Gastroesophageal sphincter (tissue), 4 donors: ENCODE data around the gene PHPT1. TPM values are rescaled to one million over a fixed set of nuclear protein-coding genes. Genes with fewer than 3 reads are reported as not detected.

Source experiments
- ATAC-seq: fragments of 150-250 bp; one replicate; pipeline ENCODE4 v1.9.1; 2016; ENCODE audit warnings: mild to moderate bottlenecking, moderate library complexity
- H3K27ac ChIP-seq, 4 donors: fragments of 200-600 bp; sonication (generic) in 3 of 4; 1 replicate in 3 of 4; 2 replicates in 1 of 4; pipeline ENCODE4 v1.5.1; 2016 to 2019
- H3K27me3 ChIP-seq: fragments of 200-600 bp; sonication (generic); one replicate; pipeline ENCODE4 v1.5.1; 2019
- H3K36me3 ChIP-seq, 2 donors: fragments of 200-600 bp; sonication (generic); one replicate each; pipeline ENCODE4 v1.5.1; 2019; ENCODE audit warnings: control low read depth in 1 of 2
- H3K4me1 ChIP-seq, 3 donors: fragments of 200-600 bp; sonication (generic); 1 replicate in 2 of 3; 2 replicates in 1 of 3; pipeline ENCODE4 v1.5.1; 2016 to 2019; ENCODE audit warnings: control low read depth in 2 of 3
- H3K4me3 ChIP-seq, 2 donors: fragments of 200-600 bp; sonication (generic); one replicate each; pipeline ENCODE4 v1.5.1; 2019; ENCODE audit warnings: mild to moderate bottlenecking in 1 of 2, moderate library complexity in 1 of 2
- H3K9me3 ChIP-seq, 3 donors: fragments of 200-600 bp; sonication (generic); one replicate each; pipeline ENCODE4 v1.5.1; 2017 to 2019; ENCODE audit warnings: control low read depth in 2 of 3
- CTCF ChIP-seq, 4 experiments: fragments of 200-600 bp in 2 of 4; fragments of 450-650 bp in 2 of 4; sonication (generic) in 1 of 4; IDR thresholded peaks; one replicate each; pipeline ENCODE4 v1.5.1; 2017 to 2019; ENCODE audit warnings: antibody characterized with exemption in 4 of 4, mild to moderate bottlenecking in 2 of 4, moderate library complexity in 2 of 4
- EP300 ChIP-seq: sonication (generic); formaldehyde crosslinking; IDR thresholded peaks from one replicate; pipeline ENCODE4 v1.6.1; 2017; ENCODE audit warnings: antibody characterized with exemption, mild to moderate bottlenecking
- POLR2A ChIP-seq, 2 donors: fragments of 450-650 bp; IDR thresholded peaks; one replicate each; pipeline ENCODE4 v1.6.1; 2017; ENCODE audit warnings: antibody characterized with exemption in 2 of 2, mild to moderate bottlenecking in 2 of 2, moderate library complexity in 1 of 2
- POLR2AphosphoS5 ChIP-seq: sonication (generic); formaldehyde crosslinking; IDR thresholded peaks from one replicate; pipeline ENCODE4 v1.6.1; 2017; ENCODE audit warnings: antibody characterized with exemption
- WGBS, 2 donors: methylation state at CpG; one replicate each; pipeline ENCODE4 v1.1.5; 2018; ENCODE audit warnings: low coverage in 1 of 2; 5-methylcytosine and 5-hydroxymethylcytosine counted together
- total RNA-seq, 4 donors: library from RNA; depleted of rRNA; stranded (reverse); fragments of >200 nt; gene quantifications; one replicate each; pipeline ENCODE4 v1.1.0, GENCODE V29; 2016

PHPT1 gene
- total RNA-seq, 4 donors from 2014 or later = 33.7 to 63.5 (median 43.7) TPM

DNA sequence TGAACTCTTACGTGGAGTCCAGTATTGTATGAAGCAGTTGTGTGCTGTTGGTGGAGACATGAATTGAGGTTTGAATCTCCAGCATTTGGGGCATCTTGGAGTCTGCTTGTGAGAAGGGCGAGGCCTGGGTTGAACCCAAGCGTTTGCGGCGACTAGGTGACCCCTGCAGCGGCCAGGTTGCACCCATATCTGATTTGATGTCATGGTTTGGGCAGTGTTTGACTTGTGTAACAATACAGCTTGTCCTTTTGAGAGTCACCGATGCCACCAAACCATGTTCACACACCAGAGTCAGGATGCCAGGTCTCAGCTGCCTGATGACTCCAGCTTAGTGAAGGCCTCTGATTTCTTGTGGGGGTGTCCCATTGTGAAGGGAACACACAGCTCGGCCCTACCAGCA is 39.2 kb downstream of the PHPT1 start:
- no peaks in the 10 kb centered on the region for H3K9me3 ChIP-seq
- no peaks in the 10 kb centered on the region for H3K27me3 ChIP-seq
- H3K4me3 ChIP-seq = no peak overlapping the region
- TF ChIP-seq EP300 (no peak), POLR2AphosphoS5 (no peak)
- no peak overlapping the region for H3K27ac ChIP-seq
- ATAC-seq = no peak
- H3K4me1 ChIP-seq = peaks cover 0 to 29% (median 10%) of the 10 kb centered on the region in 3 donors
- peaks cover 0 to 28% of the 10 kb centered on the region in 2 donors for H3K36me3 ChIP-seq
- 100% methylated on average over 1 to 4 of the region's 8 CpGs for WGBS, 2 donors

DNA sequence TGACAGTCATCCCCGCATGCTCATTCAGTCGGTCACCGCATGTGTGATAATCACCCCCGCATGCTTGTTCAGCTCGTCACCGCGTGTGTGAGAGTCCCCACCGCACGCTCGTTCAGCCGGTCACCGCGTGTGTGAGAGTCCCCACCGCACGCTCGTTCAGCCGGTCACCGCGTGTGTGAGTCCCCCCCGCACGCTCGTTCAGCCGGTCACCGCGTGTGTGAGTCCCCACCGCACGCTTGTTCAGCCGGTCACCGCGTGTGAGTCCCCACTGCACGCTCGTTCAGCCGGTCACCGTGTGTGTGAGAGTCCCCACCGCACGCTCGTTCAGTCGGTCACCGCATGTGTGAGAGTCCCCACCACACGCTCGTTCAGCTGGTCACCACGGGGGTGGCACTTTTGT is 40.6 kb downstream of the PHPT1 start:
- Histone ChIP-seq H3K27me3 (no peaks in the 10 kb centered on the region), H3K4me1 (peaks cover 0 to 29% (median 10%) of the 10 kb centered on the region in 3 donors), H3K27ac (no peak overlapping the region), H3K4me3 (no peak overlapping the region), H3K36me3 (peaks cover 0 to 31% of the 10 kb centered on the region in 2 donors), H3K9me3 (no peaks in the 10 kb centered on the region)
- ATAC-seq = no peak
- WGBS, 2 donors = 80 to 89% methylated on average over 8 to 30 of the region's 42 CpGs
- TF ChIP-seq EP300 = no peak
- TF ChIP-seq POLR2AphosphoS5 = no peak
- TF ChIP-seq POLR2A (IDR thresholded peaks at IDR 0.05) = no peak
- TF ChIP-seq CTCF (IDR thresholded peaks at IDR 0.05) = no peak

- ATAC-seq = no peak
- no peak for TF ChIP-seq POLR2AphosphoS5
- no peak for TF ChIP-seq CTCF (IDR thresholded peaks at IDR 0.05)
- no peak for TF ChIP-seq POLR2A (IDR thresholded peaks at IDR 0.05)
- TF ChIP-seq EP300 = no peak
- Histone ChIP-seq H3K4me1 (peaks cover 0 to 23% (median 6%) of the 10 kb centered on the region in 3 donors), H3K36me3 (peaks cover 0 to 37% of the 10 kb centered on the region in 2 donors), H3K4me3 (no peak overlapping the region), H3K27me3 (no peaks in the 10 kb centered on the region), H3K9me3 (no peaks in the 10 kb centered on the region), H3K27ac (no peak overlapping the region)
- WGBS, 2 donors = 84 to 85% methylated on average over 5 to 6 of the region's 13 CpGs
Measured at GRCh38 chr9:136890661-136891060, 41.5 kb downstream of the PHPT1 start.

GRCh38 chr9:136896027-136896426 is 46.8 kb downstream of the PHPT1 start:
- no peaks in the 10 kb centered on the region for H3K27me3 ChIP-seq

GRCh38 chr9:136898483-136899100 is 49.4 kb downstream of the PHPT1 start:
- Histone ChIP-seq H3K36me3 (peaks cover 0 to 34% of the 10 kb centered on the region in 2 donors), H3K4me3 (no peak overlapping the region), H3K27me3 (no peaks in the 10 kb centered on the region), H3K27ac (no peak overlapping the region), H3K9me3 (no peaks in the 10 kb centered on the region), H3K4me1 (peaks cover 2 to 34% (median 19%) of the 10 kb centered on the region in 3 donors)
- TF ChIP-seq EP300 (no peak), CTCF (IDR thresholded peaks at IDR 0.05) (no peak), POLR2A (IDR thresholded peaks at IDR 0.05) (no peak), POLR2AphosphoS5 (no peak)
- 77 to 93% methylated on average over 3 to 5 of the region's 21 CpGs for WGBS, 2 donors
- no peak for ATAC-seq

More at GRCh38 chr9:136896027-136896426, 46.8 kb downstream of the PHPT1 start:
- H3K4me3 ChIP-seq = no peak overlapping the region
- peaks cover 0 to 9% (median 0%) of the 10 kb centered on the region in 3 donors for H3K4me1 ChIP-seq
- H3K9me3 ChIP-seq = no peaks in the 10 kb centered on the region
- no peak for ATAC-seq
- TF ChIP-seq POLR2AphosphoS5 (no peak), EP300 (no peak), POLR2A (IDR thresholded peaks at IDR 0.05) (no peak), CTCF (IDR thresholded peaks at IDR 0.05) (no peak)
- peaks cover 0 to 53% of the 10 kb centered on the region in 2 donors for H3K36me3 ChIP-seq
- no peak overlapping the region for H3K27ac ChIP-seq
- no CpG with 5 or more reads among the region's 11 CpGs for WGBS, 2 donors
